Activated T-cell treated with anti-CD3 and anti-CD28 coated beads, Interleukin-2, amount 50 U/mL, for 1 hour (primary cell): Measurements from ENCODE around the gene PTPRB.

Experiments
- DNase-seq: peaks from one replicate; pipeline ENCODE4 v3.0.0-alpha.2; 2020

Gene PTPRB

DNA sequence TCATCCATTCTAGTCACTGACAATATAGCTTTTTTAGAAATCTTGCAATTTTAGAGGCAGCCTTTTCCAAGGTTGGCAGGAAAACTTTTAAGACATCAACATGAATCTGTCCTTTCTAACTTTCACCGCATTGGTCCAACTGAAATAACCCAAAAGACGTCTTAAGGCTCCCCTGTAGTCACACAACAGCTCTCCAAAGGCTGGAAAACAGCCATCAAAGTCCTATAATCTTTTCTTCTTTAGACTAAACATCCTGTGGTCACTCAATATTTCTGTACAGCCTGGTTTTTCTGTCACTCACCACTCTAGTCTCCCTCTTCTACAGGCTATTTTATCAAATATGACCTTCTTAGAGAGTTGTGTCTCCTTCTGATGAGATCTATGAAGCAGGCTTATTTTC, 4.5 kb upstream of the PTPRB start:
- no peak for DNase-seq

DNA sequence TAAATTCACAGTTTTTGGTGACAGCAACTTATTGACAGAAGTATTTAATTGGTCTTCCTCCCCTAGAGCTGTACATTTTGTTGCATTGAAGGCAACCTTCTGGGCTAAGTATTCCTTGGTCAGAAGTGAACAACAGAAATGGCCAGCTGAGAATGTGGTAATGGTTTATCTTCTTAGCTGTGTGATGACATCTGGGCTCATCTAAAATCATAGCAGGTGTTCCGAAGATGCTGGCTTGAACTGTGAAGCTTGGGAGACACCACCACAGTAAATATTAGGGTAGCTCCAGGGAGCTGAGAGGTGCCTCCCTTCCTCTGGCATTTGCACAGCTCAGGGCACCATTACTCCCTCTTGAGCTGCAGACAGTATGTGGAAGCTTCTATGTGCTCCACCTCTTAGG, 3.7 kb upstream of the PTPRB start:
- DNase-seq: no peak

DNA sequence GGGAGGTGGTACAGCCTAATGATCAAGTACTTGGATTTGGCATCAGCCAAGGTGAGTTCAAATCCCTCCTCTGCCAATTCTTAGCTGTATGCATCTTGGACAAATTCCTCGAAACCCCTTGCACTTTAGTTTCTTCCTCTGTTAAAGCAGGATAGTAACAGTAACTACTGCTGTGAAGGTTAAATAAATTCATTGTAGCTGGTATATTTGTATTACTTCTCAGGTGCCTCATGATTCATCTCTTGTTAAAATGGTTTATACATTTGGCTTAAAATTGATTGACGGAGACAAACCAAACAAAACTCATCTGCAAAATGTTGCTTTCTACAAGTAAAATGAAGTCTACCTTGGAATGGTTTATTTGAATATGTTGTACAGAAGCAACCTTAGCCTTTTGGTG, 2.3 kb upstream of the PTPRB start:
- DNase-seq: no peak

DNA sequence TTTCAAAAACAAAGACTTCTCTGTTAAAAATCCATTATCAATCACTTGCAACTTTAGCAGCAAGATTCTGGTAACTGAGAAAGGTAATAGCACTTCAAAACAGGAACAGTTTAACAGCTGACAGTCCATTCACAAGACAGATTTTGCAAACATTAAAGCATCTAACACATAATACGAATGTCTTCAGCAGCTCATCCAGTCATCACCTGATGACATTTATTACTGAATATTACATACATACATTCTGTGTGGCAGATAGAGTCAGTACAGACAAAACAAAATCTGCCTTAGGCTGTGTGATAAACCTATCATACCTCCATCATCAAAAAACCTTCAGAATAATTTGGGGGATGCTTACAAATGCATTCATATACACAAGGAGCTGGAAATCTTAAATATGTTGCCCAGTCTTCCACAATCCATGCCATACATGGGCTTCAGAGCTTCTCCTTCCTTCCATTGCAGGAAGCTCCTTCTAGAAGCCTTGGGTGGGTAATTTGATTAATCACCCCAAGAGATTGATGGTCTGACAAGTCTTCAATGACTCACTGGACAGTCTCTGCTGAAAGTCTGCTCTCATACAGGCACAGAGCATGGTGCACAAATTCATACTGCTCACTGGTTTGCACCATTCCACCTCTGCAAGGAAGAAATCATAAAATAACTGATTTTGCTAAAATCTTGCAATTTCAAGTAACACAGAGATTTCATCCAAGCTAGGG, 1.6 kb upstream of the PTPRB start:
- DNase-seq: no peak

DNA sequence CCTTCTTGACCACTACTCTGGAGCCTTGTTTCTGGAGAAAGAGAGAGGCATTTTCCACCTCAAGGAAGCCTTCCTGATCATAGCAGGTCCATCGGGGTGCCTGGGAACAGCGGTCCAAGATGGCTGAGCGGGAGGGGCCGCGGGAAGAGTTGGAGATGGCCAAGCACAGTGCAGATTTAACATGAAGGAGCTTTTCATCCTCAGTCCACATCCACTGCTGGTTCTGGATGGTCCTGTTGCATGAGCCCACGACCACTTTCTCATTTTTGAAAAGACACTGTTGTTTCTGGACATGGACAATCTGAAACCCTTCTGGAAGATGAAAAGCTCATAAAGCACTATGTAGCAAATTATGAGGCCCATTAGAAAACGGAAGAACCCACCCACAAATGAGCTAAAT, 1.5 kb downstream of the PTPRB start:
- no peak for DNase-seq

DNA sequence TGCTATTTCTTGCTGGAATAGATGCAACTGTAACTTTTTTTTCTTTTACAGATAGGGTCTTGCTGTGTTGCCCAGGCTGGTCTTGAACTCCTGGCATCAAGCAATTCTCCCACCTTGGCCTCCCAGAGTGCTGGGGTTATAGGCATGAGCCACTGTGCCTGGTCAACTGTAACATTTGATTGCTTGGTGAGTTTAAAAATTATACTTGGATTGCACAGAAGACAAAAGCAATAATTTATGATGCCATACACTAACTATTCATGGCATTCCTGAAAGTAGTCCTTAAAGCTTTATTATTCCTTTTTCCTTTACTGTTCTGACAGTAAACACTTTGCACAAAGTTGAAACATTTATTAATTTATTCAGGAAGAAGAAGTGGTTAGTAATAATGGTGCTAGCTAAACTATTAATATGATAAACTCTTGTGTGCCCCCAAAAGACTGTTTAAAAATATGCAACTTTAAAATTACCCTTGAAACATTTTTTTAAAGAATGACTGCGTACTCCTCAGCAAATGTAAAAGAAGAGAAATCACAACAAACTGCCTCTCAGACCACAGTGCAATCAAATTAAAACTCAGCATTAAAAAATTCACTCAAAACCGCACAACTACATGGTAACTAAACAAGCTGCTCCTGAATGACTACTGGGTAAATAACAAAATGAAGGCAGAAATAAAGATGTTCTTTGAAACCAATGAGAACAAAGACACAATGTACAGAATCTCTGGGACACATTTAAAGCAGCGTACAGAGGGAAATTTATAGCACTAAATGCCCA, 8.3 kb downstream of the PTPRB start:
- DNase-seq: no peak

DNA sequence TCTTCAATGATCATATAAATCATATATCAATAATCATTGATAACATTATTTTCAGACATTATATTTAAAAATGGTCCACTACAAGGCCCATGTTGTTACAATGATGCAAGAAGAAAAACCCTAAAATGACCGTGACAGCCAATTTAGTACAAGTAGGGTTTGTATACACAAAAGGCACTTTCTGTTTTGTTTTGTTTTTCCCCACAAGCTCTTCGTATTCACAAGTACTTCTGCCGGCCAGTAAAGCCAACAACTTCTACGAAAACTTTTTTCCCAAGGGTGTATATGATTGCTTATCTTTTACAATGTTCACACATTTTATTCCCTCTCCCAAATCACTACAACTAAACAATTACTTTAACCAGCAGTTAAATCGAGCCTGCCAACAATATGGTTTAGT, 9.6 kb downstream of the PTPRB start:
- no peak for DNase-seq

DNA sequence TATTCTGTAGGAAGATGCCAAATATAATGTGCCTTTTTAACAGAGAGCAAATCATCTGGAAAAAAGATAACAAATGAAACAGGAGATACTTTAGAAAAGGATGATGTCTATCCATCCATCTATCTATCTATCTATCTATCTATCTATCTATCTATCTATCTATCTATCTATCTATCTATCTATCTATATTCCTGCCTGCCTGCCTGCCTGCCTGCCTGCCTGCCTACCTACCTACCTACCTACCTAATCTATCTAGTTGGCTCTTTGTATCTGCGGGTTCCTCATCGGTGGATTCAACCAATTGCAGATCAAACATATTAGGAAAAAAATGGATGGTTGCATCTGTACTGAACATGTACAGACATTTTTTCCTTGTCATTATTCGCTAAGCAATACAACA, 11.0 kb downstream of the PTPRB start:
- DNase-seq: no peak

DNA sequence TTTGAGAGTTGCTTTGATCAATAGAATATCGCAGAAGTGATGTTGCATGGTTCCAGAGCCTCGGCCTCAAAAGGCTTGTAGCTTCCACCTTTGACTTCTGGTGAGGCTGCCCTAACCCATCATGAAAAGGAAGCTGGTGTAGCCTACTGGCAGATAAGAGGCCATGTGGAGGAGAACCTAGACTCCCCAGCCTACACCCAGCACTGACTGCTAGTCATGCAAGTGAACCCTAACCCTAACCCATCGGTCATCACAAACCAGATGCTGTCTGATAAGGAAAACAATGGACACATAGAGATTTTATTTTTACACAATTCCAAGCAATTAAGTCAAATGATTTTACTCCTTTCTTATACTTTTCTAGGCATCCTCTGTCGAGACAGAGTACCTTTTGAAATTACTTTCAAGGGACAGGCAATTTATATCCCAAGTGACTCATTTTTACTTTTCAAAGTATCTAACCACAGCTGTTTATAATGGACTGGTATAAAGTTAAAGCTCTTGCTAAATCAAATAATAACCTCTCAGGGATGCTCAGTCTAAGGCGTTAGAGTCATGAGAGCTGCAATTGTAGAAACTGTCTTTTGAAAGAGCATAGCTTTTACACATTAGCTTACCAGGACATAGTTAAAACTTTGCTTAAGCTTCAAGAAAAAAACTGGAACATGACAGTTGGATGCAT, 17.6 kb downstream of the PTPRB start:
- DNase-seq: no peak

DNA sequence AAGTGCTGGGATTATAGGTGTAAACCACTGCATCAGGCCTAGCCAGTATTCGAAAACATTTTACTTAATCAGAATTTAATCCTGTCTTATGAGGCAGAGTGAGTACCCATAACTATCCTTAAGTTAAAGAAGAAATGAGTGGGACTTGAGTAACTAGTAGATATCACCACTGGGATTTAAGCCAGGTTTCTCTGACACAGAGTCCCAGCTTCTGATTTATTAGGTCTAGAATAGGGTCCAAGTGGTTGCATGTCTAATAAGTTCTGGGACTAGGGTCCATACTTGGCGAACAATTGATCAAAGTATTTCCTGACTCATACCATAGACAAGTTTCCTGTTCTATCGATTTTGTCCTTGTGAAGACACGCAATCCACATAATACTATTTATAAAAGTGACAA, 18.9 kb downstream of the PTPRB start:
- DNase-seq: no peak

DNA sequence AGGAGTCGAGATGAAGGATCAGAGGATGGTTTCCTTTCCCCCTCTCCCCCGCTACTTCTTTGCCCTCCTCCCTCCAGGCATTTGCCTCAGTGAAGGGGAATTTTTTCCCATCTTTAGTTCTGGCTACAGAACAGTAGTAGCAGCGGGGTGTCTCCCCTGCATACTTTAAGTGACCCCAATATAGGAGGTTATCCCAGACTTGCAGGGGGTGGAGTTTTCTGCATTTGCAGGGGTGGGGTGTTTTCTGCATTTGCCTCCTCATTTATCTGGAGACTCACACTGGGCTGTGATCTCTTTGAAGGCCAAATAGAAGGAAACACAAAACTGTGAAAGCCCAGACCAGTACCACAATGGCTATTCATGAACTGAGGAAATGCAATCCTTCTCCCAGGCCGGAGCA, 19.8 kb downstream of the PTPRB start:
- DNase-seq: no peak

DNA sequence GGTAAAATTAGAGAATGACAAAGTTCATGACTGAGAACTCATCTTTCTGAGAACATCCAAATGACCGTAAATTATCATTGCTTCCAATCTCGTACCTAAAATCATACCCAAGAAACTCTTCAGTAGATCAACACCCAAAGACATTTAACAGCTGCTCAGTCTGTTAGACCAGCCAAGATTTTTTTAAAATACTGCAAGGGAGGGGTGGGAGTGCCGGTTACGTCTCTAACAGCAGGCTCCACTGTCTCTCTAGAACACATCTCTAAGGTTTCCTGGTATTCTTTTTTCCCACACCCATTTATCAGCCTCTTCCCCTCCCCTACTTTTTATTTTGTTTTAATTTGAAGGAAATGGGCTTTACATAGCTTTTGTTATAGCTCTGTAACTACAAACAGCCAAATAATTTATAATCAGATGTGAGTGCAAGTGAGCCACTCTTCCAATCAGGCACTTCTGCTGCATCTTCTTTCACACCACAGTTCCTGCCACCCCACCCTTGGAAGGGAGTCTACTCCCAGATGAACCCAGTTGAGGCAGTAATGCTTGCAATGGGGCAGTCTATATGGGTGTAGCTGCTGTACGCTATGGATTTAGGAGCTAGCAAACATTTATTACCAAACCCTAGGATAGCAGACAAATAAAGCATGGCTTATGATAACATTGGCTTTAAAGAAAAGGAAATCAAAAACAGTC, 21.9 kb downstream of the PTPRB start:
- DNase-seq: no peak

DNA sequence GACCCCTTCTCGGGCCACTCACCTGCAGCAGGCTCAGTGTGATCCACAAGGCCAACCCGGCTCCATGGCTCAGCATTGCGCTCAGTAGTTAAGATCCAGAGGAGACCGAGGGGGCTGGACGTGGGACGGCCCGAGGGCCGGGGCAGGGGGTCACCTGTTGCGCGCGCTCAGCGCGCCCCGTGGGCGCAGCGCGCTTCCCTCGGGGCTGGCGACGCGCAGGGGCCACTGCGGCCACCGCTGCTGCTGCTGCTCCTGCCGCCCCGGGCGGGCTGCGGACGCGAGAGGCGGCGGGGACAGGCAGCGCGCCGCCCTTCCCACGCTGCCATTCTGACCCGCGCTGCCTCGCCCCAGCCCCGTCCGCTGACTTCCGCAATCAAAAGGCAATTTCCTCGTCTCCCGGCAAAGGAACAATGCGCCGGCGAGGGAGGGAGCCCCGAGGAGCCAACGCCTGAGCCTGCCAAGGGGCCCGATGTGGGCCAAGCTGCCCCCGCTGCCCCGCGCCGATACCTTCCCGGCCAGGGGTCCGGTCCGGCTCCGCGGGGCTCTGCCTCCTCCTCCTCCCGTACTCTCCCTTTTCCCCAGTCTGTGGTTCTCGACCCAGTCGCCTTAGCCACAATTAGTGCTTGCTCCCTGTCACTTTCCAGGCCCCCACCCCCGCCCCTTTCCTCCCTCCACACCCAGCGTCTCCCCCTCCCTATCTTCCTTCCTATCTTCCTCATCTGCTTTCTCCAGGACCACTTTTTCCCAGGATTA, 27.3 kb downstream of the PTPRB start:
- DNase-seq: no peak

DNA sequence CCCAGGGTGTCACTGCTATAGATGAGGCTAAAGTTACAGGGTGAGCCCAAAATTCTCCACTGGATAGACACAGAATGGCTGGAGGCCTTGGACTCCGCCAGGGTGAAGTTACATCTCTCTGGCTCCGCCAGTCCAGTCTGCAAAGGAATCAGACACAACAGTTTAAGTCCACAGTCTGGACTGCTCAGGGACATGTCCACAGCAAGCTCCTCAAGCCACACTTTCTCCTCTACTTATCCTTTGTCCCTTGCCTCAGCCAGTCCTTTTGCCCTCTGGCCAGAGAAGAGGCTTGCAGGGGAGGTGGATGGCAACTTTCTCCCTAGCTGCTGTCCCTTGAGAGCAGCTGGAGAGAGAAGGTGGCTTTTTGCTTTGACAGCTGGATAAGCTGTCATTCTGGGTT, 28.0 kb downstream of the PTPRB start:
- DNase-seq: no peak

DNA sequence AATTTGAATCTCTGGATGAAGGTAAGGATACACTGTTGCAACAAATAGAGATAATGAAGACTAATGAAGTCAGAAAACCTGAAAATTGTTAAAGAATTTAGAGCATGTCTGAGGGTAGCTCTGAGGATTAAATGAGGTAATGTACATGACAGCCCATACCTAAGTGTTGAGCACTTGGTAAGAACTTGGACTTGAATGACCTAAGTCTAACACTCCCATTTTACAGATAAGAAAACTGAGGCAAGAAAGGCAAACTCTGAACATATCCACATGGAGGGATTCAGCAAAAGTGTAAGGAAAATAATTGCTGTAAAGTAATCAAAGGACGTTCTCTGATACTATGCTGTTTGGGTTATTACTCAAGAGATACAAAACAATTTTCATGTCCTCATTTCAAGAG, 29.0 kb downstream of the PTPRB start:
- DNase-seq: no peak

DNA sequence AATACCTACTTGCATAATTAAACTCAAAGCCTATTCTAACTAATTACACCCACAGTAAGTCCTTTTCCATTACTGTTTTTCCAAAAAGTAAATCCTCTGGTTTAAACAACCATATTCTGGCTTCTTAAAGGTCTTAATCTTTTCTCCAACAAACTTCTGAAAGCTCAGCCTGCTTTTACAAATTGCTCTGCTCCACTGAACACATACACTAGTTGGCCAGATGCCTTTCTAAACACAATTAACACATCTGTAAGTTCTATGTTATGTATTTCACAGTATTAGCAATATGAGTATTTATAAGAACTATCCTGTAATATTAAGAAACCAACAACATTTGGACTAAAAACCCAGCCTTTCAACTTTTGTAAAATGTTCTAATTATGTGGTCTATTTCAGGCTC, 30.1 kb downstream of the PTPRB start:
- no peak for DNase-seq

DNA sequence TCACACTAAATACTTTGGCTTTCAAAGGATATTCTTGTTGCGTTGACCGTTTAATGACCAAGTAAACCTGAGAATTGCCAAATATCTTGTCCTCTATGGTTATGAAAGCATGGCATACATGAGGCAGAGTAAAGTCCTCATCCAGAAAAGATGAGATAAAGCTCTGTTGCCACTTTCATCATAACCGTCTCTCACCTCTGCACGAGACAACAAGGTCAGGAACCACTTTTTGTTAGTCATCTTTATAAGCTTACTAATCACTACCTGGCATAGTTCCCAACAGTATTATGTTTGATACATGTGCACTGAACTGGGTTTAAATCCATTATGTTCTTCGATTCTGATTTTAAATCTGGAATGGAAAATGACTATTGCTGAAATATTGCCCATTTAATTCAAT, 31.3 kb downstream of the PTPRB start:
- no peak for DNase-seq

DNA sequence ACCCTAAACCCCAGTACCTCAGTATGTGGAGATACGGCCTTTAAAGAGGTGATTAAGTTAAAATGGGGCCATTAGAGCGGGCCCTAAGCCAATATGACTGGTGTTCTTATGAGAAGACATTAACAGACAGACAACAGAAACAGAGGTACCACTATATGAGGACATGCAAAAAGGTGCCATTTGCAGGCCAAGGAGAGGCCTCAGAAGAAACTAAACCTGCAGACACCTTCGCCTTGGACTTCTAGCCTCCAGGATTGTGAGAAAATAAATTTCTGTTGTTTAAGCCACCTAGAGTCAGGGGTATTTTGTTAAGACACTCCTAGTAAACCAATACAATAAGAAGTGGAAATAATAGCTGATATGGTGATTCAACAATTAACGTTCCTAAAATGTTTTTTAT, 32.6 kb downstream of the PTPRB start:
- DNase-seq: no peak

DNA sequence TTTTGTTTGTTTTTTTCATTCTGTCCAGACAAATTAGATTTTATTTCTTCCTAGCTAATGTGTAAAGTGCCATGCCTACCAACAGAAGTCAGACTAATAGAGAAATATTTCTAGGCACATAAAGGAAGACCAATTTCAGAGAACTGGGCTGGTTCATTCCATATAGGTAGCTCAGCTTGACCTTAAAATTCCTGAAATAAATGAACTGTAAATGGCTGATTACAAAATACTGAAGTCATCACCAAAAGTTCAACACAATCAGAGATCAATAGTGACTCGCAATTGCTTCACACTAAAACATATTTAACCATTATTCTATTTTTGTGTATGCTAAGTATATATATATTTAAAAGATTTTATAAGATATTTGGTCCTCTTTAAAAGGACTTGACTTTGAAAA, 34.2 kb downstream of the PTPRB start:
- DNase-seq: no peak

DNA sequence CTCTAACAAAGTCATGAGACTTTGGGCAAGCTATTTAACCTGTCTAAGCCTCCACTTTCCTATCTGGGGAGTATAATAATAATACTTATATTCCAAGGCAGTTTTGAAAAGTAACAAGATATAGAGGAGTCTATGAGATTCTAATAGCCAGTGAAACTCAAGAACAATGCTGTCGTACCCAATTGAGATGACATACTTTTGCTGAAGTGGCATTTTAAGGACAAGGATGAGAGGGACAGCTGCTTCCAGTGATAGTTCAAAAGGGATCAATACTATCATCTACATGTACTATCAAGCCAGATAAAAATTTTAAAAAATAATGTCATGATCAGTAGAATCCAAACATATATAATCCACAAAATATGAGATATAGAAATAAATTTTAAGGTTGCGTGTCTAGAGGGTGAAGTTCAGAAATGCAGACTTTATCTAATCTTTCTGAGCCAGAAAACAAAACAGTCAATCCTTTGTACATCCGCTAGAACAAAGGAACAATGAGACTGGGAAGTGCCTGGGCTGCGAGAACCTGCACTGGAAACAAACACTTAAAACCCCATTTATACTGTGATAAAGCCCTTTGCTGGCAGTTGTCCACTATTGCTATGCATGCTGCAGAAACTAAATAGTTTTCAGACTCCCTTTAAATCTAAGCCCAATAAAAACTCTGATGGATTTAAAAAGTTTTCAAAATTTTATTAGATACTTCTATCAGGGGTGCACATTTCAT, 38.6 kb downstream of the PTPRB start:
- no peak for DNase-seq

DNA sequence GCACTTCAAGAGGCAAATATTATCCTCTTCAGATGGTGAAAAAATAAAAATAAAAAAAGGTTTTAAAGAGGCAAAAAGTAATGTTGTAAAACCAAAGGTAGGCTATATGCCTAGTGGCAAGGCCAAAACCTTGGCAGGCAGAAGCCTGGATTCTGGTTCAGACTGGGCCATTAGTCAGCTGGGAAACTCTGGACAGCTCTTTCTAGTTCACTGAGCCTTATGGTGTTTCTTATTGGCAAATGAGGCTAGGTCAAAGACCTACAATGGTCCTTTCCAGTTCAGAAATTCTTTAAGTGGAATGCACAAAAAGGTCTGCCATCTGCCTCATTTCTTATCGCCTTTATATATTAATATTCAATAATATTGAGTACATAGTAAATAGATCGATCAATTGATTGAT, 44.6 kb downstream of the PTPRB start:
- no peak for DNase-seq

DNA sequence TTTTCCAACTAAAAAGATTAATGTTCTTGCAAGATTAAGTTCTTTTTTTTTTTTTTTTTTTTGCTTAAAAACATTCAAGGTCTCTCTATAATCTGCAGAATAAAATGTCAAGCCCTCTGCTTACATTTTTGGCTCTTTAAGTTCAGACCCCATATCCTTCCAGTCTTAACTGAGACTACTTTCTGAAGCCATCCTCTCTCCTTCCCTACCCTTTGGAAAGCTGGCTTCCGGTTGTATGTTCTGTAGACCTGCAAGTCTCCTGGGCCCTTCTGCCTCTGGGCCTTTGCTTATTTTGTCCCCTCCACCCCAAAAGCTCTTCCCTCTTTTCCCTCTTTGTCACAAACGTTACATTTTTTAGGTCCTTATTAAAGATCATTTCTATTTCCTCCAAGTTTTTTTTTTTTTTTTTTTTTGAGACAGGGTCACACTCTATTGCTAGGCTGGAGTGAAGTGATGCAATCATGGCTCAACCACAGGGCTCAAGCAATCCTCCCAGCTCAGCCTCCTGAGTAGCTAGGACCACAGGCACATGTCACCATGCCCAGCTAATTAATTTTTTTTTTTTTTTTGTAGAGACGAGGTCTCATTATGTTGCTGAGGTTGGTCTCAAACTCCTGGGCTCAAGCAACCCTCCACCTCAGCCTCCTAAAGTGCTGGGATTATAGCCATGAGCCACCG, 46.5 kb downstream of the PTPRB start:
- DNase-seq: no peak
